K562 (cell line): Measurements from ENCODE around the gene CUL2. TPM values are rescaled to one million over a fixed set of nuclear protein-coding genes. Genes with fewer than 3 reads are reported as not detected.

Experiments used
- ATAC-seq: fragments of 200-7000 bp; cut with Tn5 transposase; 3 replicates; pipeline ENCODE4 v1.9.1; 2020; ENCODE audit warnings: moderate library complexity
- BruUV-seq: library from RNA; stranded (reverse); fragments of 400-500 nt; replicated peaks from 2 replicates; lab custom pipeline; 2021; lab: Mats Ljungman, UMichigan
- CTCF ChIA-PET: fragments of 300-600 bp; formaldehyde crosslinking; extraction: SDS; loops from one replicate; lab custom pipeline; 2021; ENCODE audit warnings: low intra/inter-chr PET ratio; lab: Yijun Ruan, JAX
- POLR2A ChIA-PET: fragments of 300-600, 350-650 bp; sonication (Branson Sonifier 250); formaldehyde crosslinking; extraction: SDS; loops from one replicate; lab custom pipeline; 2021; ENCODE audit warnings: antibody characterized with exemption, inconsistent platforms; lab: Yijun Ruan, JAX
- DNase-seq, 4 experiments: peaks; one replicate each; pipeline versions ENCODE4 v3.0.0 to v3.0.0-alpha.2; 2011 to 2018; ENCODE audit warnings: low spot score in 3 of 4, mixed read lengths in 3 of 4; ENCODE audit errors: extremely low read depth in 1 of 4
- FAIRE-seq: peaks from 2 replicates; lab custom pipeline; 2011; peaks lifted over from hg19 to GRCh38; lab: Jason Lieb, UNC
- H2AFZ ChIP-seq: 2 replicates; pipeline ENCODE4 v1.6.0; 2011; ENCODE audit warnings: low read depth, low read length, control low read depth, inconsistent platforms
- H3K27ac ChIP-seq: fragments of 200-600 bp; 3 replicates; pipeline ENCODE4 v1.8.0; 2011; ENCODE audit warnings: low read depth, mild to moderate bottlenecking, control low read depth, inconsistent platforms, low read length, moderate library complexity, mixed read lengths; ENCODE audit errors: extremely low read depth
- H3K27me3 ChIP-seq, 2 experiments: fragments of 300-600 bp in 1 of 2; 2 replicates in 1 of 2; 3 replicates in 1 of 2; pipeline versions ENCODE4 v1.6.0 to v1.8.0; 2011; ENCODE audit warnings: inconsistent platforms in 2 of 2, low read length in 2 of 2, mild to moderate bottlenecking in 1 of 2, mixed read lengths in 1 of 2, moderate library complexity in 1 of 2; ENCODE audit not compliant: control insufficient read depth in 2 of 2, insufficient read depth in 2 of 2
- H3K36me3 ChIP-seq: fragments of 300-600 bp; 3 replicates; pipeline ENCODE4 v1.8.0; 2011; ENCODE audit warnings: mild to moderate bottlenecking, low read length, inconsistent platforms; ENCODE audit not compliant: control insufficient read depth, insufficient read depth
- H3K4me1 ChIP-seq, 2 experiments: fragments of 200-600 bp in 1 of 2; replicated peaks in 1 of 2; 2 replicates in 1 of 2; 3 replicates in 1 of 2; pipeline versions ENCODE4 v1.5.1 to v1.8.0; 2011; ENCODE audit warnings: inconsistent platforms in 2 of 2, low read length in 2 of 2, mild to moderate bottlenecking in 1 of 2, mixed read lengths in 1 of 2, moderate library complexity in 1 of 2; ENCODE audit not compliant: control insufficient read depth in 2 of 2, insufficient read depth in 2 of 2
- H3K4me2 ChIP-seq: 2 replicates; pipeline ENCODE4 v1.6.1; 2011; ENCODE audit warnings: low read length, control low read depth, inconsistent platforms, mixed read lengths; ENCODE audit not compliant: insufficient read depth
- H3K4me3 ChIP-seq: fragments of 200-600 bp; sonication (generic), shearing (Covaris generic); 2 replicates; pipeline ENCODE4 v1.5.1; 2016; ENCODE audit warnings: control low read depth, inconsistent platforms
- H3K79me2 ChIP-seq: fragments of 200-600 bp; 3 replicates; pipeline ENCODE4 v1.8.0; 2011; ENCODE audit warnings: low read length, inconsistent platforms; ENCODE audit not compliant: control insufficient read depth, insufficient read depth
- H3K9ac ChIP-seq, 2 experiments: 2 replicates each; pipeline versions ENCODE4 v1.6.0 to v1.6.1; 2011; ENCODE audit warnings: low read depth in 2 of 2, low read length in 2 of 2, control low read depth in 1 of 2, inconsistent platforms in 1 of 2, mild to moderate bottlenecking in 1 of 2, mixed read lengths in 1 of 2; ENCODE audit not compliant: insufficient read depth in 1 of 2
- H3K9me1 ChIP-seq: one replicate; pipeline ENCODE4 v1.6.0; 2011; ENCODE audit warnings: inconsistent platforms, mild to moderate bottlenecking, low read length, moderate library complexity; ENCODE audit not compliant: control insufficient read depth, insufficient read depth
- H3K9me3 ChIP-seq: replicated peaks from 2 replicates; pipeline ENCODE4 v1.5.1; 2011; ENCODE audit warnings: low read depth, low read length, inconsistent platforms; ENCODE audit not compliant: control insufficient read depth, insufficient read depth
- H4K20me1 ChIP-seq: replicated peaks from 2 replicates; pipeline ENCODE4 v1.6.1; 2011; ENCODE audit warnings: low read length, inconsistent platforms, mixed read lengths; ENCODE audit not compliant: control insufficient read depth, insufficient read depth
- ATF3 ChIP-seq, 2 experiments: fragments of 450-650 bp in 1 of 2; sonication (generic) in 1 of 2; formaldehyde crosslinking in 1 of 2; IDR thresholded peaks in 1 of 2; conservative IDR thresholded peaks in 1 of 2; 2 replicates each; pipeline versions ENCODE4 v1.6.1 to v1.8.1; 2016 to 2023; ENCODE audit warnings: mild to moderate bottlenecking in 2 of 2, moderate library complexity in 2 of 2, inconsistent platforms in 1 of 2, missing genetic modification reagents in 1 of 2
- CEBPG ChIP-seq, 3 experiments: fragments of 200-800 bp in 1 of 3; sonication (Bioruptor generic) in 1 of 3; sonication (generic) in 1 of 3; formaldehyde crosslinking in 1 of 3; IDR thresholded peaks in 2 of 3; conservative IDR thresholded peaks in 1 of 3; 2 replicates each; pipeline versions ENCODE4 v1.6.1 to v1.8.0; 2016 to 2022; ENCODE audit warnings: missing compliant biosample characterization in 2 of 3, missing genetic modification characterization in 2 of 3, mild to moderate bottlenecking in 1 of 3, missing genetic modification reagents in 1 of 3
- CREM ChIP-seq: IDR thresholded peaks from 2 replicates; pipeline ENCODE4 v1.6.1; 2014; ENCODE audit warnings: antibody characterized with exemption, low read depth
- ELK3 ChIP-seq: fragments of 450-650 bp; formaldehyde crosslinking; IDR thresholded peaks from 2 replicates; pipeline ENCODE4 v1.4.0; 2020; ENCODE audit warnings: mild to moderate bottlenecking
- GATAD2A ChIP-seq: fragments of 450-650 bp; IDR thresholded peaks from 2 replicates; pipeline ENCODE4 v1.6.1; 2017
- HDAC8 ChIP-seq: fragments of 450-650 bp; IDR thresholded peaks from 2 replicates; pipeline ENCODE4 v1.6.1; 2016; ENCODE audit warnings: mild to moderate bottlenecking, missing genetic modification characterization, moderate library complexity, missing compliant biosample characterization
- ID3 ChIP-seq, 2 experiments: fragments of 250-450 bp in 1 of 2; fragments of 450-650 bp in 1 of 2; sonication (Bioruptor Pico) in 1 of 2; IDR thresholded peaks; 2 replicates each; pipeline versions ENCODE4 v1.6.1 to v1.8.0; 2016 to 2021; ENCODE audit warnings: mild to moderate bottlenecking in 2 of 2, moderate library complexity in 2 of 2, missing compliant biosample characterization in 1 of 2, missing genetic modification characterization in 1 of 2
- MTA1 ChIP-seq: fragments of 450-650 bp; IDR thresholded peaks from 2 replicates; pipeline ENCODE4 v1.6.1; 2017; ENCODE audit warnings: borderline replicate concordance
- NCOA1 ChIP-seq: fragments of 450-650 bp; IDR thresholded peaks from 2 replicates; pipeline ENCODE4 v1.6.1; 2016; ENCODE audit warnings: low read depth
- NCOR1 ChIP-seq: fragments of 450-650 bp; IDR thresholded peaks from 2 replicates; pipeline ENCODE4 v1.6.1; 2016; ENCODE audit warnings: mild to moderate bottlenecking, moderate library complexity
- NR2C1 ChIP-seq, 2 experiments: fragments of 450-650 bp; IDR thresholded peaks; 2 replicates each; pipeline ENCODE4 v1.6.1; 2017; ENCODE audit warnings: mild to moderate bottlenecking in 2 of 2, antibody characterized with exemption in 1 of 2, inconsistent platforms in 1 of 2, missing compliant biosample characterization in 1 of 2, missing genetic modification characterization in 1 of 2
- PML ChIP-seq: IDR thresholded peaks from 2 replicates; pipeline ENCODE4 v1.6.1; 2012; ENCODE audit warnings: low read length, inconsistent platforms
- SIN3B ChIP-seq: fragments of 450-650 bp; IDR thresholded peaks from 2 replicates; pipeline ENCODE4 v1.6.1; 2017; ENCODE audit warnings: low read depth, mild to moderate bottlenecking, moderate library complexity
- TCFL5 ChIP-seq: fragments of 250-450 bp; sonication (Bioruptor Pico); conservative IDR thresholded peaks from 2 replicates; pipeline ENCODE4 v1.6.1; 2021; ENCODE audit warnings: mild to moderate bottlenecking, moderate library complexity, matching md5 sums
- ZBTB5 ChIP-seq: fragments of 450-650 bp; IDR thresholded peaks from 2 replicates; pipeline ENCODE4 v1.6.1; 2017; ENCODE audit warnings: antibody characterized with exemption
- ZBTB7A ChIP-seq: IDR thresholded peaks from 2 replicates; pipeline ENCODE4 v1.6.1; 2011; ENCODE audit warnings: low read depth, mild to moderate bottlenecking, low read length, moderate library complexity, borderline replicate concordance; ENCODE audit not compliant: control insufficient read depth
- WGBS: fragments of 100-300 bp; shearing (Covaris generic); methylation state at CpG from one replicate; pipeline ENCODE4 v1.1.6; 2016; ENCODE audit warnings: low coverage, mixed read lengths; ENCODE audit not compliant: insufficient coverage; ENCODE audit errors: missing lambda C conversion rate; 5-methylcytosine and 5-hydroxymethylcytosine counted together
- in situ Hi-C: fragments of 300-500 bp; cut with MboI; formaldehyde crosslinking; loops from 4 replicates; pipeline ENCODE4 v1.15.0; 2018; ENCODE audit warnings: inconsistent platforms, mixed read lengths
- intact Hi-C: fragments of 100-400 bp; cut with micrococcal nuclease; formaldehyde crosslinking; loops from 2 replicates; pipeline ENCODE4 v1.14.2; 2022
- polyA plus RNA-seq, 8 experiments: library from polyadenylated mRNA; depleted of rRNA in 4 of 8; stranded (reverse) in 5 of 8; unstranded in 3 of 8; fragments of >200 nt; fragmentation: Nextera tagmentation in 2 of 8; fragmentation: Illumina TruSeq in 1 of 8; extraction: Ambion mirVana in 2 of 8; extraction: Trizol in 1 of 8; gene quantifications; 2 replicates each; pipeline versions ENCODE4 v1.2.1 to v1.2.3, GENCODE V29; 2011 to 2014; ENCODE audit warnings: inconsistent platforms in 1 of 8, missing spikeins in 1 of 8
- total RNA-seq, 7 experiments: library from RNA; depleted of rRNA in 6 of 7; stranded (reverse); fragments of >200 nt in 6 of 7; fragmentation: Illumina TruSeq in 2 of 7; extraction: Trizol in 2 of 7; gene quantifications; 2 replicates each; pipeline versions ENCODE4 v1.2.1 to v1.2.3, GENCODE V29; 2011 to 2021; ENCODE audit warnings: low replicate concordance in 1 of 7

The CUL2 gene
- total and polyA plus RNA-seq, 9 of the 15 experiments (the other 6 are each of a cell fraction or from before 2014, with no cell fraction given) = 17.3 to 46.3 (median 41.2) TPM

GRCh38 chr10:35079763-35080162 lies 10.4 kb downstream of the CUL2 start:
- POLR2A ChIA-PET = interaction anchor here (1.6 kb wide), 1 partner anchor 11 kb away, joined by 6 read pairs; the partner anchor contains the start of gene CUL2
- FAIRE-seq = no peak
- TF ChIP-seq ZBTB5 = no peak
- TF ChIP-seq NCOR1 = no peak
- no peak for TF ChIP-seq SIN3B
- TF ChIP-seq CEBPG (CRISPR knock-in tag; IDR thresholded peaks at IDR 0.05) = no peak
- TF ChIP-seq CEBPG (tag; conservative IDR thresholded peaks at IDR 0.05 in 1 of 2, IDR thresholded peaks at IDR 0.05 in 1 of 2) = peak in 1 of 2 experiments; percentile 74; a peak in 2 of 4 replicates
- no peak for TF ChIP-seq ID3 (CRISPR knock-in tag; IDR thresholded peaks at IDR 0.05)
- TF ChIP-seq ID3 (tag; IDR thresholded peaks at IDR 0.05) = no peak
- TF ChIP-seq GATAD2A = no peak
- no peak for TF ChIP-seq NCOA1
- TF ChIP-seq ATF3 (IDR thresholded peaks at IDR 0.05) = peak; percentile 52
- no peak for TF ChIP-seq ATF3 (CRISPR knock-in tag; conservative IDR thresholded peaks at IDR 0.05)
- no peak for TF ChIP-seq ZBTB7A
- no peak for TF ChIP-seq ELK3 (CRISPR knock-in tag)
- no peak for TF ChIP-seq PML
- TF ChIP-seq TCFL5 (CRISPR knock-in tag) = no peak
- TF ChIP-seq MTA1 = no peak
- no peak for TF ChIP-seq HDAC8 (tag)
- no peak for TF ChIP-seq NR2C1 (IDR thresholded peaks at IDR 0.05)
- no peak for TF ChIP-seq NR2C1 (tag; IDR thresholded peaks at IDR 0.05)
- TF ChIP-seq CREM = no peak

More at GRCh38 chr10:35079763-35080162, 10.4 kb downstream of the CUL2 start:
- Histone ChIP-seq H3K27me3 (no peaks in the 10 kb centered on the region), H3K36me3 (peaks cover 12% of the 10 kb centered on the region; the same call in 2 of the 3 replicates), H3K9ac (no peak overlapping the region), H3K9me1 (no peaks in the 10 kb centered on the region), H3K4me1 (no peaks in the 10 kb centered on the region; a peak in 2 of 5 replicates), H3K4me2 (no peak overlapping the region), H2AFZ (no peak overlapping the region), H3K9me3 (peaks cover 3% of the 10 kb centered on the region; the same call in 1 of the 2 replicates), H4K20me1 (peaks cover 4% of the 10 kb centered on the region; the same call in 1 of the 2 replicates), H3K27ac (no peak overlapping the region), H3K79me2 (peaks cover 78% of the 10 kb centered on the region), H3K4me3 (no peak overlapping the region)
- CTCF ChIA-PET = no interaction called here
- ATAC-seq (0 out of 3 replicates have a peak, but pooled peaks have one; percentile 39), DNase-seq (no peak)
- intact Hi-C loops (no loop called here), in situ Hi-C loops (no loop called here)
- 77% methylated on average over 3 of the region's 3 CpGs for WGBS
- BruUV-seq = no TSS peak
